HG02759 (cell line): ENCODE measurements around the gene HELQ.
"Not testable (repeated sequence)": the region's sequence is repeated elsewhere in the genome, so short reads cannot be mapped to it uniquely, and the experiment has no call there.

Source experiments
- ATAC-seq: cut with Tn5 transposase; IDR thresholded peaks from one replicate; pipeline ENCODE4 v1.9.1; 2021; ENCODE audit warnings: mild to moderate bottlenecking, moderate library complexity; ENCODE audit not compliant: unreplicated experiment

Gene HELQ, protein sequence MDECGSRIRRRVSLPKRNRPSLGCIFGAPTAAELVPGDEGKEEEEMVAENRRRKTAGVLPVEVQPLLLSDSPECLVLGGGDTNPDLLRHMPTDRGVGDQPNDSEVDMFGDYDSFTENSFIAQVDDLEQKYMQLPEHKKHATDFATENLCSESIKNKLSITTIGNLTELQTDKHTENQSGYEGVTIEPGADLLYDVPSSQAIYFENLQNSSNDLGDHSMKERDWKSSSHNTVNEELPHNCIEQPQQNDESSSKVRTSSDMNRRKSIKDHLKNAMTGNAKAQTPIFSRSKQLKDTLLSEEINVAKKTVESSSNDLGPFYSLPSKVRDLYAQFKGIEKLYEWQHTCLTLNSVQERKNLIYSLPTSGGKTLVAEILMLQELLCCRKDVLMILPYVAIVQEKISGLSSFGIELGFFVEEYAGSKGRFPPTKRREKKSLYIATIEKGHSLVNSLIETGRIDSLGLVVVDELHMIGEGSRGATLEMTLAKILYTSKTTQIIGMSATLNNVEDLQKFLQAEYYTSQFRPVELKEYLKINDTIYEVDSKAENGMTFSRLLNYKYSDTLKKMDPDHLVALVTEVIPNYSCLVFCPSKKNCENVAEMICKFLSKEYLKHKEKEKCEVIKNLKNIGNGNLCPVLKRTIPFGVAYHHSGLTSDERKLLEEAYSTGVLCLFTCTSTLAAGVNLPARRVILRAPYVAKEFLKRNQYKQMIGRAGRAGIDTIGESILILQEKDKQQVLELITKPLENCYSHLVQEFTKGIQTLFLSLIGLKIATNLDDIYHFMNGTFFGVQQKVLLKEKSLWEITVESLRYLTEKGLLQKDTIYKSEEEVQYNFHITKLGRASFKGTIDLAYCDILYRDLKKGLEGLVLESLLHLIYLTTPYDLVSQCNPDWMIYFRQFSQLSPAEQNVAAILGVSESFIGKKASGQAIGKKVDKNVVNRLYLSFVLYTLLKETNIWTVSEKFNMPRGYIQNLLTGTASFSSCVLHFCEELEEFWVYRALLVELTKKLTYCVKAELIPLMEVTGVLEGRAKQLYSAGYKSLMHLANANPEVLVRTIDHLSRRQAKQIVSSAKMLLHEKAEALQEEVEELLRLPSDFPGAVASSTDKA

DNA sequence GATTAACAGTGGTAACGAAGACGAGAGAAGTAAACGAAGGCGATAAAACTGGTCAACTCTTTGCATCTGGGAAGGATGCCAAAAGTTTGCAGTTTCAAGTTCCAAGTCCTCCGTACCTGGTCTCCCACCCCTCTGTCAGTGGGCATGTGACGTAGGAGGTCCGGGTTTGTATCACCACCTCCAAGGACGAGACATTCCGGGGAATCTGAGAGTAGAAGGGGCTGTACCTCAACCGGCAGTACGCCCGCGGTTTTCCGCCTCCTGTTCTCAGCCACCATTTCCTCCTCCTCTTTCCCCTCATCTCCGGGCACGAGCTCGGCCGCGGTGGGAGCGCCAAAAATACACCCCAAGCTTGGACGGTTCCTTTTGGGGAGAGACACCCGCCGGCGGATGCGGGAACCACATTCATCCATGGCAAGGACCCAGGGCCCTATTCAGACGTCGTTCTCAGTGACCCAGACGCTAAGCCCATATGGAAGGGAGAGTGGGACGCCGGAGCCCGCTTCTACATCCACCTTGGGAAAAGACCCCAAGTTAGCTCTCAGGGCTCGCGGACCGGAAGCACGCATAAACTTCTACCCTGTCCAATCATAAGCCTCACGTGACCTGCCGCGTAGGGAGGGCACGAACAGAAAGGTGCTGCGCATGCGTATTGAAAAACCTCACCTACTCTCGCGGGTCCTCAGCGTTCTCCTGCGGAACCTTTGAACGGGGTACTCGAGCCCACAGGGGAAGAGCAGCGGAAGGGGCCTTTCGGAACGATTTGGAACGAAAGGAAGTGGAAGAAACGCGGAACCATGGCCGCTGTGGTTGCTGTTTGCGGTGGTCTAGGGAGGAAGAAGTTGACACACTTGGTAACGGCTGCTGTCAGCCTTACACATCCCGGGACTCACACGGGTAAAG lies at the start of gene HELQ, which contains the start of gene MRPS18C:
Gene HELQ (minus strand): TSS at position 543 of the 903 bp plus-strand sequence. CDS start 130 bp downstream, at position 413.
Gene MRPS18C (plus strand): TSS at position 778 of the 903 bp plus-strand sequence. CDS start 20 bp downstream, at position 798.
- ATAC-seq, result peak; percentile 97

DNA sequence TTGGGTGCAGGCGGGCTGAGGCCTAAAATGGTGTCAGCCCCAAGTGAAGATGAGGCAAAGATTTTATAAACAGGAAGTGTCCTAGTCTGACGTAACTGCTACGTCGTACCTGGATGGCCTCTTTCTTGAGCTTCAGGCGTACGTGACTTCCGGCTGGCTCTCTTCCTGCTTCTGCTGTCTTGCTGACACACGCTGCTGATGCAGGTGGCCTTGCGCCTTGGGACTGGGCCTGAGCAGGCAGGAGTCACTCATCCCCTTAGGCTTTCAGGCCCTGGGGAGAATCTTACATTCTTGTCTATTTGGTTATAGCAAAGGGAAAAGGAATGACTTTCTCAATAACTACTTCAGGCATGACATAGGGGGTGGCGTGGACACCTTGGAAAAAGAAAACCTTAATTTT lies 49.4 kb upstream of the HELQ start:
- no peak for ATAC-seq

DNA sequence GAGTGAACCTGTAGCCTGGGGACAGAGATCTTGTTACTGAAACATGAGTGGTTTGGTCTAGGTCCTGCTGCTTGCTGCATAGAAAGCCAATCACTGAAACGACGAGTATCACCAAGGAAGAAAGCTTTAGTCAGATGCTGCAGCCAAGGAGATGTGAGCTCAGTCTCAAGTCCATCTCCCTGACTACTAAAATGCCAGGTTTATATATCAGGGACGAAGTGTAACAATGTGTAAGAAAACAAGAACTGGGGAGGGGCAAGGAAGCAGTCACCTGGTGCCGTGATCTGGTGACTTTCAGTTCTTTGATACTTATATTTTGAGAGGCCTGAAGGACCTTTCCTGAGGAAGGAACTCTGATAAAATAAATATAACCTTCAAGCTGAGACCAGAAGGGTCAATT lies 48.9 kb upstream of the HELQ start:
- ATAC-seq, result no peak

DNA sequence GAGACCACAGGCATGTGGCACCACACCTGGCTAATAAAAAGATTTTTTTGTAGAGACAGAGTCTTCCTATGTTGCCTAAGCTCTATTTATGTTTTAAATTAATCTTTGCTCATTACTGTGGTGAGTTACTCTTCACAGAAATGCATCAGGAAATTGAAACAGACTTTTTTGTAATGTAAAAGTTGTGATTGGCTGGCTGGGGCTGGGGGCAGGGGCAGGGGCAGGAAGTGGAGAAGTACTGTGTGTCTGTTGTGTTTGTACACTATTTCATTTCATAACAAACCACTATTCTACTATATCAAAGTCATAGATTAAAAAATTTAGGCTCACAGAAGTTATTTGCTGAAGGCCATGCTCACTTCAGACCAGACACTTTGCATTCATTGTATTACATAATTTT lies 48.4 kb upstream of the HELQ start:
- no peak for ATAC-seq

DNA sequence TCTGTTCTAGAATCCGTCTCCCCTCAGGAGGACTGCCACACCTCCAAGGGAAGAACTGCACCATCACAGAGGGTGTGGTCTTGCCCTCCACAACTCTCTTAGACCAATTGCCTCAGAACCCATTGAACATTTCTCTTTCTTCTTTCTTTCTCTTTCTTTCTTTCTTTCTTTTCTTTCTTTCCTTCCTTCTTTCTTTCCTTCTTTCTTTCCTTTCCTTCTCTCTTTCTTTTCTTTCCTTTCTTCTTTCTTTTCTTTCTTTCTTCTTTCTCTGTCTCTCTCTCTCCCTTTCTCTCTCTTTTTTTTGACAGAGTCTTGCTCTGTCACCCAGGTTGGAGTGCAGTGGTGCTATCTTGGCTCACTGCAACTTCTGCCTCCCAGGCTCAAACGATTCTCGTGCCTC lies 46.0 kb upstream of the HELQ start:
- not testable (repeated sequence) for ATAC-seq

DNA sequence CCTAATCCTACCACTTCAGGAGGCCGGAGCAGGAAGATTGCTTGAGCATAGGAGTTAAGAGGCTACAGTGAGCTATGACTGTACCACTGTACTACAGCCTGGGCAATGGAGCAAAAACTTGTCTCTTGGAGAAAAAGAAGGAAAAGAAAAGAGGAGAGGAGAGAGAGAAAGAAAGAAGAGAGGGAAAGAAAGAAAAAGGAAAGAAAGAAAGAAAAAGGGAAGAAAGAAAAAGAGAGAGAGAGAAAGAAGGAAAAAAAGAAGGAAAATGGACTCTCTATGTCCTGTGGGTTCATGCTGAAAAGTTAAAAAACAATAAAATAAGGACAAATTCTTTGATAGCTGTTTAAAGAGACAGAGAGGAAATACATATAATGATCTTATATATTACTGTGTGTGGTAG lies 42.6 kb upstream of the HELQ start:
- no peak for ATAC-seq

DNA sequence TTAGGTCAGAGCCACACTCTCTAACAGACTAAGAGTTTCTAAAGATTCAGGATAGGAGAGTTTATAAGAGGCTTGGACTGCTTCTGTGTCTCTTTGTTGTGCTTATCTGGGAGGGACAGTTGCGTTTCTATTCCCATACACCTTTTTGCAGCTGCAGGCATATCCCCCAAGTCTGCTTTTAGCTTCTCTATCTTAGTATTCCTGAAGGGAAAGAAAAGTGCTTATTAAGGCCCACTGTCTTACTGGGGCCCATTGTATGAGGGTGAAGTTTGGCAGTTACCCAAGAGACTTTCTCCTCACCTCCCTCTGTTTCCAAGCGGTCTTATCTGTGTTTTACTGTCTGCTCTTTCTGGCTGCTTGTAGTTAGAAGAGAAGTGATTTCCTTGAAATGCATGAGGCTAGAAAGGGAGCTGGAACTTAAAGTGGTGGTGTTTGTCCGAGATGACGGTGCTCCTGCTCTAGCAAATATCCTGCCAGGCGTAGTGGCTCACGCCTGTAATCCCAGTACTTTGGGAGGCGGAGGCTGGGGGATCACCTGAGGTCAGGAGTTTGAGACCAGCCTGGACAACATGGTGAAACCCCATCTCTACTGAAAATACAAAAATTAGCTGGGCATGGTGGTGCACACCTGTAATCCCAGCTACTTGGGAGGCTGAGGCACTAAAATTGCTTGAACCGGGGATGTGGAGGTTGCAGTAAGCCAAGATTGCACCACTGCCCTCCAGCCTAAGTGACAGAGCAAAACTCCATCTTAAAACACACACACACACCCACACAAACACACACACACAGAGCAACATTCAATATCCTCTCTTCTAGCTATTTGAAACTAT lies 40.7 kb upstream of the HELQ start:
- not testable (repeated sequence) for ATAC-seq

DNA sequence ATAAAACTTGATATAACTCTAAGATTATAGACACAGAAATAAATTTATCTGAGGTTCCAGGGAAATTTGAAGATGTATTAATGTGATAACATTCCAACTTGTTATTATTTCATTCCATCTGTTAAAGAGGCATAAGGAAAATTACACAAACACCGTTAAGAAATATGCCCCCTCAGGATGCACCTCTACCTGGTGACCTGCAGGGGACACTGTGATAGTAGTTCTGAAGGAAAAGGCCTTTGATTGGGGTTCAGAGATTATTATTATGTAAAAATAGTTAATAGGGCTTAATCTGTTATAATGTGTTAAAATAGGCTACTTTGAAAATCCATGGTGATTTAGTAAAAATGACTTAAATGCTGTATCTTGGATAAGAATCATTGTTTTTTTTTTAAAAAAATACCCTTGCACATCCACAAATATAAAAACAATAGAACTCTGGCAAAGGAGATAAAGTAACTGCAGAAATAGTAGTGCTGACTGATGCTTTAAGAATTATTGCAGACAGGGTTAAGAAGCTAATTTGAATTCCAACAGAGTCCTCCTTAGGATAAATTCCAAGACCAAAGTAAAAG lies 35.3 kb upstream of the HELQ start:
- ATAC-seq, result peak; percentile 82

DNA sequence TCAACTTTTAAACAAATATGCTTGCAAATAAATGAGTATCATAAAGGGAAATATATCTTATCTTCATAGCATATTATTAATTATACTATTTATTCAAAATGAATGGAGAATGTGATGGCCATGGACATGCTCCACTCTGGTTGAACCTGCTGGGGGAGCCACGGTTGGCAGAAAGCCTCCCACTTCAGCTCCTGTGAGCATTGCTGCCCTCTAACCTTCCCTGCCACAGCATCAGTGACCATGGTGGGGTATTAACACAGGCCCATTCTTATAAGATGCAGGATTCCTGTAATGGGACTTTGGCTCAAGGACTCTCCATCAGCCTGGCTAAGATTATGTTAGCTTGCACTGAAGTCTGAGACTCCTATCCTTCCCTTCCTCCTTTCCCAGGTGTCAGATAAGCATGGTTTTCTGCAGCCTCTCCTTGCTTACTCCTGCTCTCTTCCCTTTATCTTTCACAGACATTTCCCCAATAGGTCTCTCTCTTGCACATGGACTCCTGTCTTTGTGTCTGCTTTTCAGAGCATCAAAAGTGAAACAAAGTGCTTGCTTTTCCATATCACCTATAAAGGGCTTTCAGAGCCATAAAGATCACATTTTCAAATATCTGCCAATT lies 34.2 kb upstream of the HELQ start:
- ATAC-seq, result no peak

DNA sequence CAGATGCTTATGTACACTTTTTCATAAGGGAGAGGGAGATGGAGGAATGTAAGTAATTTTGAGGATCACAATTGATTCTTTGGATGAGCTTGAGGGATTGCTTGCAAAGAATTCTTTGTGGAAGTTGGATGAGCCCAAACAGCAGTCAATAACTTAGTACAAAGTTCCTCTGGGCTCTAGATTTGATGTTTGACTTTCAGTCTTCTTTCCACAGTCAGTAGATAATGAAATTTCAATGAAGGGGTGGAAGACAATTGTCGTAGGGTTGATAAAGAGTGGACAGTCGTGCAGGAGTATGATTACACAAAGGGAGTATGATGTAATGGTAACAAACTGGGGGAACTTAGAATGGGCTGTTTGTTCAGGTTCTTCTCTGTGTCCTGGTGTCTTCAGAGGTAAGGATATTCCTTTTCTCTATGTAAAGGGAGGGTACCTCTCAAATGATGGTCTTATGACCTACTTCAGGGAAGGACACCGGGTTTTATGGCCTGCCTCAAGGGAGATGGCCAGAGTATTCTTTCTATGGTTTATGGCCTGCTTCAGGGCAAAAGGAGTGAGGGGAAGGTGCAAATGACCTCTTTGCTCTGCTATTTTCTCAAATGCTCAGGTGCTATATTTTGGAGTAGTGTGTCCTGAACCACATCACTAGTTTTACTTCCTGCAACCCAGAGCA lies 31.0 kb upstream of the HELQ start:
- ATAC-seq, result no peak

DNA sequence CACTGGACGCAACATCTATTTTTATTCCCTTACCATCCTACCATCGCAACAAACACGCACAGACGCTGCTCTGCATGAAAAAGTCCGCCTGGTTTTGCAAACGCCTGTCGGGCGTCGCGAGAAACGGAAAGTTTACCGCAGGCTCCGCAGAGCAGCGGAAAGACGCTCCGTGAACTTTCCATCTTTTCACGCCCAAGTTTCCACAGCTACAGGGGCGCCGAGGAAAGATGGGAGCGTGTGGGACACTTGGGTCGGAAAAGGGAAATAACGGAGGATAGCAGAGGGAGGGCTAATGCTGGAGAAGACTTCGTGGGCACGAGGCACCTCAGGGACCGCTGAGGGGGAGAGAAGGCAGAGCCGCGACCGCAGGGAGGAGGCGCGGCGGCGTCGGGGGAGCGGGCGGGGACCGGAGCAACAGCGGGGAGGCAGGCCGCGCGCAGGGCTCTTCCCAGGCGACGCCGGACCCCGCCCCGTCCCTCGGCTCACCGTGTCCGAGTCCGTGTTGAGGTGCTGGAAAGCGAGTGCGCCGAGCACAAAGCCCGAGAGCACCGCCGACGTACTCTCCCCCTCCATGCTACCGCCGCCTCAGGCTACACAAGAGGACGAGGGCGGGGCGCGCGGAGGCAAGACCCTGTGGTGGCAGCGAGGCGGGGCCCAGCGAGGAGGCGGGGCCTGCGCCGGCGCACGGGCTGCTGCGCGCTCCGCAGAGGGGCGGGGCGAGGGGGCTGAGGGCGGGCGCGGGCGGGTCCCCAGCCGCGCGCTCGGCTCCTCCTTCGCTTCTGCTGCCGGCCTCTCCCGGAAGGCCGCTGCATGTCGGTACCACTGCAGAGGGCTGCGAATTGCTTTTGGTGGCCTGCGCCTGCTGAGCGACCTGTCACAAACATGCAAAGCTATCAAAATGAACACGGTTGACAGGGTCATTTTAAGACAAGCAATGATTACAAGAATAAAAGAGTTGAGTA lies 29.2 kb upstream of the HELQ start, which contains the start of gene ABRAXAS1:
Gene ABRAXAS1 (minus strand): TSS at position 601 of the 962 bp plus-strand sequence. CDS start 28 bp downstream, at position 573.
- peak; percentile 96 for ATAC-seq

DNA sequence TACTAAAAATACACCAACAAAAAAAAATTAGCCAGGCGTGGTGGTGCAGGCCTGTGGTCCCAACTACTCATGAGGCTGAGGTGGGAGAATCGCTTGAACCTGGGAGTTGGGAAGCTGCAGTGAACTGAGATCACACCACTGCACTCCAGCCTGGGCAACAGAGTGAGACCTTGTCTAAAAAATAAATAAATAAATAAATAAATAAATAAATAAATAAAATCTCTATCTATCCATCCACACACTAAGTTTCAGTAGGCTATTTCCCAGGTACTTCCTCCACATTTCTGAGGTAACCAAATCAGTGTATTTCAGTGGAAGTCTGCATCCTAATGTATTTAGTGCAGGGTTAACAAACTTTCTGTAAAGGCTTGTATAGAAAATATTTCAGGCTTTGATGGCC lies 18.3 kb upstream of the HELQ start:
- ATAC-seq, result no peak

DNA sequence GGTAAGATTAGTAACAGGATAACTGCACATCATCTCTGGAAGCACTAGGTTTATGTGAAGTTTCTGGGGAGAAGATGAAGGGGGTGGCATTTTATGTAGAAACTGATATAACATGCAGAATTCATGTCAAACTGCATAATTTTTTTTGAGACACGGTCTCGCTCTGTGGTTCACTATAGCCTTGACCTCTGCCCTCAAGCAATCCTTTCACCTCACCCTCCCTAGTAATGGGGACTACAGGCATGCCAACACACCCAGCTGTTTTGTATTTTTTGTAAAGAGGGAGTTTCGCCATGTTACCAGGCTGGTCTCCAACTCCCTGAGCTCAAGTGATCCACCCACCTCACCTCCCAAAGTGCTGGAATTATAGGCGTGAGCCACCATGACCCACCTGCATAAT lies 17.8 kb upstream of the HELQ start:
- ATAC-seq, result no peak

DNA sequence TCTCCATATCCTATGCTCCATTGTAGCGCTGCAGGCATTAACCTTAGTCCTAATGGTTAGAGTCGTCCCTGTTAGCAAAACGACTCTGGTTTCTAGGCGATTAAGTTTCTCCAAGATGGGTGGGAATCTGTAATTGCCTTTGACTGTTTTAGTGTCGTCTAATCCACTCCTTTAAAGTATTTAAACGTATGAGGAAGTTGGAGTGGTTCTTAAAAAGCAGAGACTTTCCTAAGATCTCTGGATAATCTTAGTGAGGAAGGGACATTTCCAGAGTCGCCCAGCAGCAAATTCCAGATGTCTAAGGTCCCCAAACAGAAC lies 520 bp upstream of the HELQ start:
- no peak for ATAC-seq

DNA sequence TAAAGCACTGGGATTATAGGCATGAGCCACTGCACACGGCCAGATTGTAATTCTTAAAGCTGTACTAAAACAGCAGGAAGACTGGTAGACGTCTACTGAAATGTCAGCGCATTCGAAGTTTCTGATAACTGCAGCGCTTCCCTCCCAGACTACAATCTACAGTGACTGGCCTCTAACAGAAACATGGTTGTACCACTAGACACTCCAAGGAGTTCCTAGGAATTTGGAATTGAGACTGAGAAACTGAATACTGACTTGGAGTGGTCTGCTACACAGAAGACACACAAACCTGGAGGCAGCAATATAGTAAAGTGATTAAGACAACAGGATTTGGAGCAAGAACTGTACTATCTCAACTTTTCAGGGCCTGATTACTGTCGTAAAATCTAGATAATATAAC lies 937 bp downstream of the HELQ start:
- no peak for ATAC-seq

DNA sequence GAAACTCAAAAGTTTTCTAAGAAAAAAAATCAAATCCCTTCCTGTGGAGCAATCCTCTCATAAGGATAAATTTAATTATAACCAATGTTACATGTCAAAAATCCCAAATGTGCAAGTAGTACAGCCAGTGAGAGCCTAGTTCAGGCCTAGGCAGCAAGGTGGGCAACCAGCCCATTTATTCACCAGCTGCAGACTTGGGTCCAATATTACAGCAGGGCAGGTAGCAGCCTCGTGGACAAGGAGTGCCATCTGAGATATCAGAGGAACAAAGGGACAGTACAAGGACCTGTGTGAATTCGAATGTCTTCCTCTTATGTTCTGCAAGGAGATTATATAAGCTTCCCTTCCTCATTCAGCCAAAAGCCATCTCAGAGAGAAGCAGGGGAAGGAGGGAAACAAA lies 6.6 kb downstream of the HELQ start:
- no peak for ATAC-seq

DNA sequence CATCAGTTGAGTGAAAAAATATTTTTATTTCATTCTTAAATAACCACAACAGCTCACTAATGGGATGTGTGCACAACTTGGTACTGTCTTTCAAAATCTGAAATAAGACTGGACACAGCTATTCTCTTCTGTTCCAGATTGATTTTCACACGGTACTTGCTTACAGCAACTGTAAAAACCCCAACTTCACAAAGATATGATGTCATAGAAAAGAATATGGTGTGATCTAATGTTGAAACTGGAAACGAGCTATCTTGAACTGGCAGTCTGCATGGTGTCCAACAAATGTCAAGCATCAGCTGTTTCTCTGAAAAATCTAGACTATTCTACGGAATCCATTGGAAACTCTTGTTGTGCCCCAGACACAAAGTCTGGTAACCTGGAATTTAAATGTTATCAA lies 14.7 kb downstream of the HELQ start:
- no peak for ATAC-seq
